Measurements from ENCODE around the gene LCN12.

- TF ChIP-seq RAD21 (IDR thresholded peaks at IDR 0.05; ENCODE audit: low read depth) (no peak), REST (IDR thresholded peaks at IDR 0.05; ENCODE audit: low read depth) (no peak), FOXM1 (IDR thresholded peaks at IDR 0.05; ENCODE audit: borderline replicate concordance, low read depth) (no peak), ZBTB7A (IDR thresholded peaks at IDR 0.05; ENCODE audit: low read depth) (no peak), CEBPB (IDR thresholded peaks at IDR 0.05) (no peak)
These were observed 14.7 kb upstream of the LCN12 start for GRCh38 chr9:136937186-136938001.

Data from Ishikawa (cell line).